Activated CD4-positive, alpha-beta T cell treated with anti-CD3 and anti-CD28 coated beads, Interleukin-2, amount 50 U/mL, for 1 hour (primary cell): ENCODE results near the gene PCP2.

Experiments used
- DNase-seq: peaks from one replicate; pipeline ENCODE4 v3.0.0-alpha.2; 2020

Gene PCP2

DNA sequence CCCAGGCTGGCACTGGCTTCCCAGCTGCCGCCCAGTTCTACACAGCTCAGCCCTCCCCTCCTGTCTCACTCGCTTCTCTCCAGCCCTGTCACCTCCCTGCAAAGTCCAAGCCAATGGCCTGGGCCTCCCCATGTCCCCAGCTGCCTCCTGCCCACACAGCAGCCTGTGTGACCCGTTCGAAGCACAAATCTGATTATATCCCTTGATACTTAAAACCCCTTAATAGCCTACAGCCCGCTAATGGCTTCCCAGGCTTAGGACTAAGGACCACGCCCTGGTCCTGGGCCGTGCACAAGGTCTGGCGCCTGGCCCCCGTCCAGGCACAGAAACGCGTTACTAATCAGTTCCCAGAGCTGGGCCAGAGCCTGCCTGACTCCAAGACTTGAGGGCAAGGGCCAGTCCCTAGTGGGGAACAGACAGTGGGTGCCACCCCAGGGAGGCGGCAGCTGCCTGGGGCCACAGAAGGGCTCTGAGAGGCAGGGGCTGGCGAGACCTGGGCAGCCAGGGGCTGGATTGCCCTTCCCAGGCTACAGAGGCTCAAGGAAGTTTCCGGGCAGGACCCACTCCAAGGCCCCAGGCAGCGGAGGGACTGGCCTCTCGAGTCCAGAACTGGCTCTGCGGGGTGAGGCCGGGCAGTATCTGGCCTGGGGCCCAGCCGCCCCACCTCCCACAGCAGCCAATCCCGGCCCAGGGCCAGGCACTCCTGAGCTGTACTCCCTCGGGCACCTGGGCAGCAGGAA is 14.6 kb downstream of the PCP2 start:
- no peak for DNase-seq

DNA sequence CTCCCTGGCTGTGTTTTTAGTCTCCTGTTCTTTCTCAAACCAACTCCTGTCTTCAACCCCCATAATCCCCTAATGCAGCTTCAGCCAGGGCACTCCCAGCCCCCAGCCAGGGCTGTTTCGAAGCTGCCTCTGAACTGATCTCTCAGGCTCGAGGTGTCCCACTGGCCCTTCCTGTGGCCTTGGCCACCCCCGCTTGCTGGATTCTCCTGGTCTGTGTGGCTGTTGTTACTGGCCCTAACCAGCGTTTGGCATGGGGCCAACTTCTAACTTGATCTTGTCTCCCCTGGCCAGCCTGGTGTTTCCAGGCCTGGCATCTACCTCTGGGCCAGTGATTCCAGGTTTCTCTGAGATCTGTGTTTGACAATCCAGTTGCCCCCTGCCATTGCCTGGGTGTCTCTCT is 15.2 kb downstream of the PCP2 start:
- no peak for DNase-seq

- no peak for DNase-seq
Observed at GRCh38 chr19:7617735-7618134, 15.8 kb downstream of the PCP2 start.

GRCh38 chr19:7617172-7617571 is 16.3 kb downstream of the PCP2 start:
- DNase-seq, result no peak

DNA sequence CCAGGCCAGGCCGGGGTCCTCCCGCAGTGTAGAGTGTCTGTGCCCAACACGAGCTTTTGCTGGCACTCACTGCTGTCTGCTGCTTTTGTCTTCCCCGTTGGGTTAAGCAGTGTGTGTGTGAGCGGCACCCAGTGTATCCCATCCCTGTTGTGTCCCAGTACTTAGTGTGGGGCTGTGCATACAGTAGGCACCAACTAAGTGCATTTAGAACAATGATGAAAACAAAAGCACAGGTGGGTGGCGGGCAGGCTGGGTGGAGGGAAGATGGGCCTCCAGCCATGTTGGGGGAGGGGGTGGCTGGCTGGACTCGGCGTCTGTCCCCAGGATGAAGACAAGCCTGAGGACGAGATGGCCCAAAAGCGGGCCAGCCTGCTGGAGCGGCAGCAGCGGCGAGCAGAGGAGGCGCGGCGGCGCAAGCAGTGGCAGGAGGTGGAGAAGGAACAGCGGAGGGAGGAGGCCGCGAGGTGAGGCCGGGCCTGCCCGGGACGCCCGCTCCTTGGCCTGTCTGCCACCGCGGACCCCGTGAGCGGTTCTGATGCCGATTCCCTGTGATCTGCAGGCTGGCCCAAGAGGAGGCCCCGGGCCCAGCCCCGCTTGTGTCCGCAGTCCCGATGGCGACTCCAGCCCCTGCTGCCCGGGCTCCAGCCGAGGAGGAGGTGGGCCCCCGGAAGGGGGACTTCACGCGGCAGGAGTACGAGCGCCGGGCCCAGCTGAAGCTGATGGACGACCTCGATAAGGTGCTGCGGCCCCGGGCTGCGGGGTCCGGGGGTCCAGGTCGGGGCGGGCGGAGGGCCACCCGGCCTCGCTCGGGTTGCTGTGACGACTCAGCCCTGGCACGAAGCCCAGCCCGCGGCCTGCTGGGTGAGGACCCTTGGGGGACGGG is 18.4 kb downstream of the PCP2 start:
- DNase-seq, result no peak

DNA sequence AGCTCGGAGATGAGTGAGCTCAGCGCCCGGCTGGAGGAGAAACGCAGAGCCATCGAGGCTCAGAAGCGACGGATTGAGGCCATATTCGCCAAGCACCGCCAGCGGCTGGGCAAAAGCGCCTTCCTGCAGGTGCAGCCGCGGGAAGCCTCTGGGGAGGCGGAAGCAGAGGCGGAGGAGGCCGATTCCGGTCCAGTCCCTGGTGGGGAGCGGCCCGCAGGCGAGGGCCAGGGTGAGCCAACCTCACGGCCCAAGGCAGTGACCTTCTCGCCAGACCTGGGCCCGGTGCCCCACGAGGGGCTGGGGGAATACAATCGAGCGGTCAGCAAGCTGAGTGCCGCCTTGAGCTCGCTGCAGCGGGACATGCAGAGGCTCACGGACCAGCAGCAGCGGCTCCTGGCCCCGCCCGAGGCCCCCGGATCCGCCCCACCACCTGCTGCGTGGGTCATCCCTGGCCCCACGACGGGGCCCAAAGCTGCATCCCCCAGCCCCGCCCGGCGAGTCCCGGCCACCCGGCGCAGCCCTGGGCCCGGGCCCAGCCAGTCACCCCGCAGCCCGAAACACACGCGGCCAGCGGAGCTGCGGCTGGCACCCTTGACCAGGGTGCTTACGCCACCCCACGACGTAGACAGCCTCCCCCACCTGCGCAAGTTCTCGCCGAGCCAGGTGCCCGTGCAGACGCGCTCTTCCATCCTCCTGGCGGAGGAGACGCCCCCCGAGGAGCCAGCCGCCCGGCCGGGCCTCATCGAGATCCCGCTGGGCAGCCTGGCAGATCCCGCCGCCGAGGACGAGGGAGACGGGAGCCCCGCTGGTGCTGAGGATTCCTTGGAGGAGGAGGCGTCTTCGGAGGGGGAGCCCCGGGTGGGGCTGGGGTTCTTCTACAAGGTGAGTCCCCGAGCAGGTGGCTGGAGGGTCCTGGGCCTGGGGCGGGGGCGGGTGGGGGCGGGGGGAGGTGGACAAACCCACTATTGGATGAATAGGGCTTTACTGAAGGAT is 20.9 kb downstream of the PCP2 start:
- no peak for DNase-seq

GRCh38 chr19:7611541-7612279 is 21.8 kb downstream of the PCP2 start:
- no peak for DNase-seq

- DNase-seq, result no peak
Observed at GRCh38 chr19:7610491-7611240, 22.9 kb downstream of the PCP2 start.

DNA sequence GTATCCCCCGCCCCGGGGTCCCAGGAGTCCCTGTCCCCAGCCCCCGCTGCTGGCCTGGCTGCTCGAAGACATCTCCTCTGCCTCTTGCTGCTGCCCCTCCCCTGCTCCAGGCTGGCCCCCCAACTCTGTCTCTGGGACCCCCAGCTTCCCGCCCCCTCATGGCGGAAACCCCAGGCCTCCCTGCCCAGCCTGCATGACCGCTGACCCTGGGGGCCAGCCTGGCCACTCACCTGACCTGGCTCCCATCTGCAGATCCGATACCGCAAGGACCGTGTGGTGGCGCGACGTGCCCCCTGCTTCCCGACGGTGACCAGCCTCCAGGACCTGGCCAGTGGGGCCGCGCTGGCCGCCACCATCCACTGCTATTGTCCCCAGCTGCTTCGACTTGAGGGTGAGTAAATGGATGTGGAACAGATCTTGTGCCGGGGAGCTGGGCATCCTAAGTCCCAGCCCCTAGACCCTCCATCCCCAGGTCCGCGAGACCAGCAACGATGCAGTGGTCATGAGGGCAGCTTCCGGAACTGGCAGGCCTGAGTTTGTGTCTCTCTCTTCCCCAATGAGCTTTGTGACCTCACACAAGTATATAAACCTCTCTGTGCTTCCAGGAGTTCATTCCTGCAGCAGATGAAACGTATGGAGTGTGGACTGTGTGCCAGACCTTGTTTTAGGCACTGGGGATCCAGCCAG is 25.5 kb downstream of the PCP2 start:
- no peak for DNase-seq

GRCh38 chr19:7607212-7607873 is 26.2 kb downstream of the PCP2 start:
- DNase-seq, result no peak

GRCh38 chr19:7606289-7606688 is 27.2 kb downstream of the PCP2 start:
- no peak for DNase-seq

GRCh38 chr19:7605490-7606222 is 27.9 kb downstream of the PCP2 start:
- DNase-seq, result no peak

- no peak for DNase-seq
Observed at GRCh38 chr19:7603919-7604318, 29.6 kb downstream of the PCP2 start.

GRCh38 chr19:7602935-7603497 is 30.5 kb downstream of the PCP2 start:
- DNase-seq, result no peak

DNA sequence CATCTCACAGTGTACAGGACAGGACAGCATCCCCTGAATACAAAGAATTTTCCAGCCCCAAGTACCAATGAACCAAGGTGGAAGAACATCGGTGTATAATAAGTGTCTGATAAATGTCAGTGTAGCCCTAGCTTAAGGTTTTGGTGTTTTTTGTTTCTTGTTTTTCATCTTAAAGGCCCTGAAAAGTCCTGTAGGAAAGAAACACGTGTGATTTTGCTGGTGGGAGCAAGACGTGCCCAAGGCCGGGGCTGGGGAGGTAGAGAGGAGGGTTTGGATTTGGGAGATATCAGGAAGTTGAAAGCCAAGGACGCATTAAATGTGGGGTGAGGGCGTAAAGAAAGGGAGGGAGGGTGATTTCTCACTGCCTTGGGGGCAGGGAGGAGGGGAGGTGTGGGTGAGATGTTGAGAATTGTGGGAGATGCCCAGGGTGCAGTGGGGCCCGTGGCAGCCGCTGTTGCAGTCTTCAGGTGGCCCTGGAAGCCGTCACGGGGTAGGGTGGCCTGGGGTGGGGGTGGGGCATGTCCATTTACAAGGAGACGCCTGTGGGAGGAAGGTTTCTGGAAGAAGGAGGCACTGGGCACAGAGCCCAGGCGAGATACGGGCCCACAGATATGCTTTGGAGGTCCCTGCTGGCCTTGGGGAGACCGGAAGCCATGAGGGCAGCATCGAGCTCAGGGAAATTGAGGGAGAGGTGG is 31.1 kb downstream of the PCP2 start:
- DNase-seq, result no peak

DNA sequence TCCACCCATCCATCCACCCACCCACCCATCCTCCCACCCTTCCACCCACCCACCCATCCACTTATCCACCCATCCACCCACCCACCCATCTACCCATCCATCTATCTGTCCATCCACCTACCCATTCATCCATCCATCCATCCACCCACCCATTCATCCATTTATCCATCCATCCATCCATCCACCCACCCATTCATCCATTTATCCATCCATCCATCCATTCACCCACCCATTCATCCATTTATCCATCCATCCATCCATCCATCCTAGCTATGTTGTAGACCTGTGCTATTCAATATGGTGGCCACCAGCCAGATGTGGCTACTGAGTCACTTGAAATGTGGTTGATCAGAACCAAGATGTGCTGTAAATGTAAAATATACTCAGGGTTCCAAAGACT is 32.8 kb downstream of the PCP2 start:
- DNase-seq, result no peak

GRCh38 chr19:7598180-7598579 is 35.3 kb downstream of the PCP2 start:
- DNase-seq, result no peak

DNA sequence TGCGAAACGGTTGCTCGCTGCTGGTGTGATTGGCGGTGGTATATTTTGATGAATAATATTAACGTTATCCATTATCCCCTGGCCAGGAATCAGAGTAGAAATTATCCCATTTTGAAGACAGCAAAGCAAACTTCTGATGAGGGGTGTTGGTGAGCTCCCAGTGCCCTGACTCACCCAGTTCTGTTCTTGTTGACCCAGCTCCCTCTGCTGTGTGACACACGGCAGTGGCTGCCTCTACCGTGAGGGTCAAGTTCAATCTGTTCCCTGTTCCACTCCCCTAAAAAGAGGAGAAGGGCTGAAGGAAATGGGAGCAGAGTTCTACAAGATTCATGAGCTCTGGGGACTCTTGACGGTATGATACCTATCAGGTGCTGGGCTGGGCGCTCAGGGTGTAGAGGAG is 35.8 kb downstream of the PCP2 start:
- no peak for DNase-seq
